ENCODE data around the gene CDK17. TPM values are rescaled to one million over a fixed set of nuclear protein-coding genes. Genes with fewer than 3 reads are reported as not detected.

Gene CDK17
- total RNA-seq, 1 donor from 2014 or later: 112 TPM

GRCh38 chr12:96241846-96242256, 158.4 kb downstream of the CDK17 start:
- Mint-ChIP-seq H3K27me3 (ENCODE audit: unreplicated experiment) (peaks cover 14% of the 10 kb centered on the region), H3K9me3 (ENCODE audit: unreplicated experiment) (no peaks in the 10 kb centered on the region), H3K27ac (ENCODE audit: unreplicated experiment) (peak overlapping the region; percentile 36), H3K4me3 (ENCODE audit: unreplicated experiment) (peak overlapping the region; percentile 11), H3K36me3 (ENCODE audit: low read depth, unreplicated experiment) (peaks cover 54% of the 10 kb centered on the region), H3K4me1 (ENCODE audit: unreplicated experiment) (peaks cover 57% of the 10 kb centered on the region)
- no peak for DNase-seq (ENCODE audit: low spot score)
- TF ChIP-seq, protein P1, sequence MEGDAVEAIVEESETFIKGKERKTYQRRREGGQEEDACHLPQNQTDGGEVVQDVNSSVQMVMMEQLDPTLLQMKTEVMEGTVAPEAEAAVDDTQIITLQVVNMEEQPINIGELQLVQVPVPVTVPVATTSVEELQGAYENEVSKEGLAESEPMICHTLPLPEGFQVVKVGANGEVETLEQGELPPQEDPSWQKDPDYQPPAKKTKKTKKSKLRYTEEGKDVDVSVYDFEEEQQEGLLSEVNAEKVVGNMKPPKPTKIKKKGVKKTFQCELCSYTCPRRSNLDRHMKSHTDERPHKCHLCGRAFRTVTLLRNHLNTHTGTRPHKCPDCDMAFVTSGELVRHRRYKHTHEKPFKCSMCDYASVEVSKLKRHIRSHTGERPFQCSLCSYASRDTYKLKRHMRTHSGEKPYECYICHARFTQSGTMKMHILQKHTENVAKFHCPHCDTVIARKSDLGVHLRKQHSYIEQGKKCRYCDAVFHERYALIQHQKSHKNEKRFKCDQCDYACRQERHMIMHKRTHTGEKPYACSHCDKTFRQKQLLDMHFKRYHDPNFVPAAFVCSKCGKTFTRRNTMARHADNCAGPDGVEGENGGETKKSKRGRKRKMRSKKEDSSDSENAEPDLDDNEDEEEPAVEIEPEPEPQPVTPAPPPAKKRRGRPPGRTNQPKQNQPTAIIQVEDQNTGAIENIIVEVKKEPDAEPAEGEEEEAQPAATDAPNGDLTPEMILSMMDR (IDR thresholded peaks at IDR 0.05; ENCODE audit: unreplicated experiment): no peak

GRCh38 chr12:96241431-96241830, 158.8 kb downstream of the CDK17 start:
- Mint-ChIP-seq H3K4me1 (ENCODE audit: unreplicated experiment) (peaks cover 56% of the 10 kb centered on the region), H3K27me3 (ENCODE audit: unreplicated experiment) (peaks cover 12% of the 10 kb centered on the region), H3K9me3 (ENCODE audit: unreplicated experiment) (no peaks in the 10 kb centered on the region), H3K4me3 (ENCODE audit: unreplicated experiment) (peak overlapping the region; percentile 11), H3K36me3 (ENCODE audit: low read depth, unreplicated experiment) (peaks cover 54% of the 10 kb centered on the region), H3K27ac (ENCODE audit: unreplicated experiment) (peak overlapping the region; percentile 70)
- TF ChIP-seq, protein P1 (IDR thresholded peaks at IDR 0.05; ENCODE audit: unreplicated experiment): no peak
- DNase-seq (ENCODE audit: low spot score): no peak

- Mint-ChIP-seq H3K9me3 (ENCODE audit: unreplicated experiment) (no peaks in the 10 kb centered on the region), H3K36me3 (ENCODE audit: low read depth, unreplicated experiment) (peaks cover 59% of the 10 kb centered on the region), H3K4me1 (ENCODE audit: unreplicated experiment) (peaks cover 59% of the 10 kb centered on the region), H3K27ac (ENCODE audit: unreplicated experiment) (peak overlapping the region; percentile 54), H3K4me3 (ENCODE audit: unreplicated experiment) (peak overlapping the region; percentile 11), H3K27me3 (ENCODE audit: unreplicated experiment) (peaks cover 12% of the 10 kb centered on the region)
- TF ChIP-seq, protein P1 (IDR thresholded peaks at IDR 0.05; ENCODE audit: unreplicated experiment): no peak
- no peak for DNase-seq (ENCODE audit: low spot score)
These were observed 159.6 kb downstream of the CDK17 start for GRCh38 chr12:96240656-96241055.

- TF ChIP-seq, protein P1 (IDR thresholded peaks at IDR 0.05; ENCODE audit: unreplicated experiment): no peak
- no peak for DNase-seq (ENCODE audit: low spot score)
- Mint-ChIP-seq H3K36me3 (ENCODE audit: low read depth, unreplicated experiment) (peaks cover 65% of the 10 kb centered on the region), H3K9me3 (ENCODE audit: unreplicated experiment) (no peaks in the 10 kb centered on the region), H3K27me3 (ENCODE audit: unreplicated experiment) (peaks cover 12% of the 10 kb centered on the region), H3K4me1 (ENCODE audit: unreplicated experiment) (peaks cover 66% of the 10 kb centered on the region), H3K4me3 (ENCODE audit: unreplicated experiment) (peak overlapping the region; percentile 21), H3K27ac (ENCODE audit: unreplicated experiment) (peak overlapping the region; percentile 61)
These were observed 160.3 kb downstream of the CDK17 start for GRCh38 chr12:96239711-96240635.
